ENCODE results near the gene HNRNPA3.

HNRNPA3 gene

GRCh38 chr2:177187631-177188312, 24.8 kb upstream of the HNRNPA3 start:
- no peaks in the 10 kb centered on the region for H3K36me3 ChIP-seq (replicated peaks)
- H3K27ac ChIP-seq, result no peak overlapping the region
- H3K4me3 ChIP-seq (ENCODE audit: low read depth, low read length), result no peak overlapping the region
- in situ Hi-C loops (cut with HindIII; ENCODE audit: low pct_ligation_motif_present, low sequenced_read_pairs), result no loop called here
- DNase-seq, result peak; percentile 82
- no peaks in the 10 kb centered on the region for H3K27me3 ChIP-seq (replicated peaks)
- TF ChIP-seq CTCF (IDR thresholded peaks at IDR 0.05; ENCODE audit: low read depth, low read length, missing control alignments), result no peak

- no peak overlapping the region for H3K4me3 ChIP-seq (ENCODE audit: low read depth, low read length)
- no peaks in the 10 kb centered on the region for H3K36me3 ChIP-seq (replicated peaks)
- no peak overlapping the region for H3K27ac ChIP-seq
- no peak for TF ChIP-seq CTCF (IDR thresholded peaks at IDR 0.05; ENCODE audit: low read depth, low read length, missing control alignments)
- H3K27me3 ChIP-seq (replicated peaks), result no peaks in the 10 kb centered on the region
- DNase-seq, result no peak
- in situ Hi-C loops (cut with HindIII; ENCODE audit: low pct_ligation_motif_present, low sequenced_read_pairs), result no loop called here
These were observed 23.8 kb upstream of the HNRNPA3 start for GRCh38 chr2:177188482-177189469.

GRCh38 chr2:177190941-177191340, 21.7 kb upstream of the HNRNPA3 start:
- H3K27ac ChIP-seq, result no peak overlapping the region
- H3K27me3 ChIP-seq (replicated peaks), result no peaks in the 10 kb centered on the region
- no peak overlapping the region for H3K4me3 ChIP-seq (ENCODE audit: low read depth, low read length)
- no peaks in the 10 kb centered on the region for H3K36me3 ChIP-seq (replicated peaks)
- TF ChIP-seq CTCF (IDR thresholded peaks at IDR 0.05; ENCODE audit: low read depth, low read length, missing control alignments), result no peak
- no peak for DNase-seq
- in situ Hi-C loops (cut with HindIII; ENCODE audit: low pct_ligation_motif_present, low sequenced_read_pairs), result no loop called here

- Histone ChIP-seq H3K27ac (no peak overlapping the region), H3K27me3 (replicated peaks) (no peaks in the 10 kb centered on the region), H3K4me3 (ENCODE audit: low read depth, low read length) (no peak overlapping the region), H3K36me3 (replicated peaks) (no peaks in the 10 kb centered on the region)
- no peak for TF ChIP-seq CTCF (IDR thresholded peaks at IDR 0.05; ENCODE audit: low read depth, low read length, missing control alignments)
- no peak for DNase-seq
- in situ Hi-C loops (cut with HindIII; ENCODE audit: low pct_ligation_motif_present, low sequenced_read_pairs), result no loop called here
These were observed 19.8 kb upstream of the HNRNPA3 start for GRCh38 chr2:177192788-177193187.

- in situ Hi-C loops (cut with HindIII; ENCODE audit: low pct_ligation_motif_present, low sequenced_read_pairs), result no loop called here
- Histone ChIP-seq H3K27me3 (replicated peaks) (no peaks in the 10 kb centered on the region), H3K27ac (no peak overlapping the region), H3K4me3 (ENCODE audit: low read depth, low read length) (no peak overlapping the region), H3K36me3 (replicated peaks) (no peaks in the 10 kb centered on the region)
- TF ChIP-seq CTCF (IDR thresholded peaks at IDR 0.05; ENCODE audit: low read depth, low read length, missing control alignments), result no peak
- DNase-seq, result no peak
These were observed 19.4 kb upstream of the HNRNPA3 start for GRCh38 chr2:177193240-177193639.

Data from brain microvascular endothelial cell (primary cell).